B cell (primary cell): Measurements from ENCODE around the gene USP6NL.

ENCODE experiments used
- CTCF ChIP-seq: fragments of 200-600 bp; IDR thresholded peaks from one replicate; pipeline ENCODE4 v1.8.0; 2022; ENCODE audit warnings: antibody characterized with exemption, mild to moderate bottlenecking
- EZH2 ChIP-seq: IDR thresholded peaks from 2 replicates; pipeline ENCODE4 v1.6.1; 2012; ENCODE audit warnings: borderline replicate concordance, low read depth, mild to moderate bottlenecking, moderate library complexity, low read length; ENCODE audit not compliant: insufficient read depth, poor library complexity, severe bottlenecking

- TF ChIP-seq CTCF (no peak), EZH2 (no peak)
Measured at GRCh38 chr10:11629731-11630130, 18.3 kb upstream of the USP6NL start.
